Activated gamma-delta T cell treated with Interleukin-2 at 50 U/mL for 16 hours (primary cell): ENCODE results near the gene ZFTA.
"Not testable (repeated sequence)": the region's sequence is repeated elsewhere in the genome, so short reads cannot be mapped to it uniquely, and the experiment has no call there.

Experiments
- DNase-seq: peaks from one replicate; pipeline ENCODE4 v3.0.0-alpha.2; 2020

The ZFTA gene

GRCh38 chr11:63768237-63769041 is at the start of gene ZFTA:
TSS of gene ZFTA (minus strand) at chr11:63768775. CDS start at chr11:63768622, 153 bp downstream.
- DNase-seq: peak; percentile 63

- no peak for DNase-seq
These were observed 49.4 kb upstream of the ZFTA start for GRCh38 chr11:63817758-63818498.

GRCh38 chr11:63816732-63817131 is 48.2 kb upstream of the ZFTA start:
- DNase-seq: no peak

GRCh38 chr11:63816166-63816565 is 47.6 kb upstream of the ZFTA start:
- DNase-seq: no peak

GRCh38 chr11:63814383-63814736 is 45.8 kb upstream of the ZFTA start:
- no peak for DNase-seq

- peak; percentile 22 for DNase-seq
These were observed 45.2 kb upstream of the ZFTA start for GRCh38 chr11:63813563-63814382.

- DNase-seq: peak; percentile 62
These were observed 44.5 kb upstream of the ZFTA start, which contains the start of gene SPINDOC for GRCh38 chr11:63813035-63813562. TSS of gene SPINDOC (plus strand) at chr11:63813456. CDS start at chr11:63813687, 231 bp downstream.

GRCh38 chr11:63811522-63811921 is 42.9 kb upstream of the ZFTA start:
- DNase-seq: no peak

GRCh38 chr11:63810383-63810782 is 41.8 kb upstream of the ZFTA start:
- not testable (repeated sequence) for DNase-seq

GRCh38 chr11:63805844-63806415 is 37.4 kb upstream of the ZFTA start:
- DNase-seq: no peak

GRCh38 chr11:63804259-63804658 is 35.7 kb upstream of the ZFTA start:
- DNase-seq: no peak

- DNase-seq: no peak
These were observed 34.3 kb upstream of the ZFTA start for GRCh38 chr11:63802637-63803414.

- no peak for DNase-seq
These were observed 32.3 kb upstream of the ZFTA start for GRCh38 chr11:63800921-63801320.

- DNase-seq: no peak
These were observed 26.5 kb upstream of the ZFTA start for GRCh38 chr11:63795066-63795465.

GRCh38 chr11:63793161-63793560 is 24.6 kb upstream of the ZFTA start:
- DNase-seq: no peak

- no peak for DNase-seq
These were observed 23.1 kb upstream of the ZFTA start for GRCh38 chr11:63791495-63792167.

GRCh38 chr11:63785823-63786222 is 17.2 kb upstream of the ZFTA start:
- no peak for DNase-seq

GRCh38 chr11:63783925-63784592 is 15.5 kb upstream of the ZFTA start:
- DNase-seq: no peak

- DNase-seq: no peak
These were observed 14.2 kb upstream of the ZFTA start for GRCh38 chr11:63782749-63783148.

- DNase-seq: no peak
These were observed 10.5 kb upstream of the ZFTA start for GRCh38 chr11:63779039-63779438.

- DNase-seq: no peak
These were observed 6.6 kb upstream of the ZFTA start for GRCh38 chr11:63775191-63775590.
